HepG2 (cell line): ENCODE results near the gene CDC42BPG. TPM values are rescaled to one million over a fixed set of nuclear protein-coding genes. Genes with fewer than 3 reads are reported as not detected.
A peak's percentile ranks its signal among the peaks of the same experiment; 100 is the strongest.

Experiments used
- ELF4 ChIP-seq: sonication (generic); formaldehyde crosslinking; IDR thresholded peaks from 2 replicates; pipeline ENCODE4 v1.5.0; 2020; ENCODE audit warnings: missing genetic modification reagents, mild to moderate bottlenecking, moderate library complexity, borderline replicate concordance
- FOXO1 ChIP-seq: sonication (generic); formaldehyde crosslinking; IDR thresholded peaks from 2 replicates; pipeline ENCODE4 v1.4.0; 2020; ENCODE audit warnings: missing genetic modification reagents
- HIC2 ChIP-seq: sonication (generic); formaldehyde crosslinking; IDR thresholded peaks from 2 replicates; pipeline ENCODE4 v1.9.0; 2022; ENCODE audit warnings: low read depth, missing genetic modification reagents
- IKZF4 ChIP-seq: sonication (generic); formaldehyde crosslinking; IDR thresholded peaks from 2 replicates; pipeline ENCODE4 v1.5.1; 2020; ENCODE audit warnings: borderline replicate concordance, mild to moderate bottlenecking, low read depth, missing genetic modification reagents; ENCODE audit errors: not compliant biosample characterization
- MBD4 ChIP-seq: IDR thresholded peaks from 2 replicates; pipeline ENCODE4 v1.6.1; 2012; ENCODE audit warnings: low read length, inconsistent platforms, borderline replicate concordance
- MYPOP ChIP-seq: sonication (generic); formaldehyde crosslinking; IDR thresholded peaks from 2 replicates; pipeline ENCODE4 v1.8.1; 2023; ENCODE audit warnings: mild to moderate bottlenecking, moderate library complexity, missing genetic modification reagents
- NR0B2 ChIP-seq: sonication (generic); formaldehyde crosslinking; IDR thresholded peaks from 2 replicates; pipeline ENCODE4 v1.4.0; 2020; ENCODE audit warnings: mild to moderate bottlenecking, missing genetic modification reagents
- PITX1 ChIP-seq: sonication (generic); formaldehyde crosslinking; IDR thresholded peaks from 2 replicates; pipeline ENCODE4 v1.5.1; 2020; ENCODE audit warnings: mild to moderate bottlenecking, missing genetic modification reagents
- RAD21 ChIP-seq: fragments of 450-650 bp; formaldehyde crosslinking; IDR thresholded peaks from 2 replicates; pipeline ENCODE4 v1.5.0; 2020; ENCODE audit warnings: mild to moderate bottlenecking
- ZNF615 ChIP-seq: sonication (generic); formaldehyde crosslinking; IDR thresholded peaks from 2 replicates; pipeline ENCODE4 v1.5.0; 2020; ENCODE audit warnings: mild to moderate bottlenecking, missing genetic modification reagents, borderline replicate concordance
- ZNF687 ChIP-seq: sonication (generic); formaldehyde crosslinking; IDR thresholded peaks from 2 replicates; pipeline ENCODE4 v1.5.1; 2020; ENCODE audit warnings: mild to moderate bottlenecking, missing genetic modification reagents, moderate library complexity
- ZNF883 ChIP-seq: sonication (generic); formaldehyde crosslinking; IDR thresholded peaks from 2 replicates; pipeline ENCODE4 v1.5.1; 2020; ENCODE audit warnings: mild to moderate bottlenecking, missing genetic modification reagents; ENCODE audit errors: not compliant biosample characterization
- polyA plus RNA-seq, 8 experiments: library from polyadenylated mRNA; depleted of rRNA in 3 of 8; stranded (reverse) in 7 of 8; unstranded in 1 of 8; fragments of >200 nt; fragmentation: Illumina TruSeq in 4 of 8; extraction: Trizol in 4 of 8; gene quantifications; 2 replicates each; pipeline versions ENCODE4 v1.2.1 to v1.2.3, GENCODE V29; 2011 to 2016; ENCODE audit warnings: low read depth in 4 of 8, missing spikeins in 1 of 8, mixed read lengths in 1 of 8; ENCODE audit not compliant: insufficient read depth in 1 of 8
- total RNA-seq, 5 experiments: library from RNA; depleted of rRNA; stranded (reverse); fragments of >200 nt; fragmentation: Illumina TruSeq; extraction: Trizol; gene quantifications; 2 replicates each; pipeline ENCODE4 v1.2.3, GENCODE V29; 2016; ENCODE audit warnings: low read depth in 1 of 5
- TF ChIP-seq, protein P1 (sequence below): IDR thresholded peaks from 2 replicates; pipeline ENCODE4 v1.6.1; 2016; ENCODE audit warnings: control low read depth
- TF ChIP-seq, protein P2 (sequence below): fragments of 450-650 bp; IDR thresholded peaks from 2 replicates; pipeline ENCODE4 v1.6.1; 2016
- TF ChIP-seq, protein P3 (sequence below): sonication (generic); formaldehyde crosslinking; IDR thresholded peaks from 2 replicates; pipeline ENCODE4 v1.4.0; 2020; ENCODE audit warnings: missing genetic modification reagents

Gene CDC42BPG
- total and polyA plus RNA-seq, 2 of the 13 experiments (the other 11 are each of a cell fraction or from before 2014, with no cell fraction given) = 0.55 to 1.4 TPM

DNA sequence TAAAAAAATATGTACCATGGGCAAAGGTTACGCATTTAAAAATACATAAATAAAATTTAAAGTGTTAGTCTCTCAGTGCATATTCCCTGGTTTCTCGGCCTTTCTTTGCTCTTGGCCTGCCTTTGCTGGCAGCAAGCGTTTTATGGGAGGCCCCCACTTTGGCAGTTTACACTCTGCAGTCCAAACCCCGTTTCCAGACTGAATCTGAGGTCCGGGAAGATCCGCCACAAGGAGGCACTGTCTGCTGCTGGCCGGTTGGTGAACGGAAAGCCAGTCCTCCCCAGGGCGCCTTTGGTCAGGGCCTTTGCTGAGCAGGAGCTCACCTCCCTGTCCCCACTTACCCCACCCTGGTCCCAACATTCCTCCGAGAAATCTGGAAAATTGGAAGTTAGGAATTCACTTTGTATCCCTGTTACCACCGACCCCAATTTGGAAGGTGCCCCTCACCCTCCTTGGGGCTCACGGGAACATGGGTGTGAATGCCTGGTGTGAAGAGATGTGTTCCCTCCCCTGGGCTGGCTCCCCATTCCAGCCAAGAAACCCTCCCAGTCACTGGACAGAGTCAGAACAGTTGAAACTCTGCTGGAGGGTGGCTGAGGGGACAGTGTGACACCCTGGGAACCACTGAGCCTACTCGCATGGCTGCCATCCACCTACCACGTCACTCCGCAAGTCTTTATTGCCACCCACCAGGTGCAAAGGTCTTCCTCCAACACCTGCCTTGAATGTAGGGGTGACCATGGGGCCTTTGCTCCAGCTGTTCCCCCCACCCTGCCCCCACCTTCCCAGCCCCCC is 56.7 kb downstream of the CDC42BPG start (continued):
- TF ChIP-seq MYPOP (CRISPR knock-in tag) = no peak
- no peak for TF ChIP-seq ELF4
- peak; percentile 49 for TF ChIP-seq ZNF883
- TF ChIP-seq, protein P1, sequence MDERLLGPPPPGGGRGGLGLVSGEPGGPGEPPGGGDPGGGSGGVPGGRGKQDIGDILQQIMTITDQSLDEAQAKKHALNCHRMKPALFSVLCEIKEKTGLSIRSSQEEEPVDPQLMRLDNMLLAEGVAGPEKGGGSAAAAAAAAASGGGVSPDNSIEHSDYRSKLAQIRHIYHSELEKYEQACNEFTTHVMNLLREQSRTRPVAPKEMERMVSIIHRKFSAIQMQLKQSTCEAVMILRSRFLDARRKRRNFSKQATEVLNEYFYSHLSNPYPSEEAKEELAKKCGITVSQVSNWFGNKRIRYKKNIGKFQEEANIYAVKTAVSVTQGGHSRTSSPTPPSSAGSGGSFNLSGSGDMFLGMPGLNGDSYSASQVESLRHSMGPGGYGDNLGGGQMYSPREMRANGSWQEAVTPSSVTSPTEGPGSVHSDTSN = no peak
- TF ChIP-seq HIC2 = no peak
- TF ChIP-seq FOXO1 (CRISPR knock-in tag) = no peak
- TF ChIP-seq ZNF687 (CRISPR knock-in tag) = 0 out of 2 replicates have a peak, but pooled peaks have one; percentile 27
- TF ChIP-seq, protein P2, sequence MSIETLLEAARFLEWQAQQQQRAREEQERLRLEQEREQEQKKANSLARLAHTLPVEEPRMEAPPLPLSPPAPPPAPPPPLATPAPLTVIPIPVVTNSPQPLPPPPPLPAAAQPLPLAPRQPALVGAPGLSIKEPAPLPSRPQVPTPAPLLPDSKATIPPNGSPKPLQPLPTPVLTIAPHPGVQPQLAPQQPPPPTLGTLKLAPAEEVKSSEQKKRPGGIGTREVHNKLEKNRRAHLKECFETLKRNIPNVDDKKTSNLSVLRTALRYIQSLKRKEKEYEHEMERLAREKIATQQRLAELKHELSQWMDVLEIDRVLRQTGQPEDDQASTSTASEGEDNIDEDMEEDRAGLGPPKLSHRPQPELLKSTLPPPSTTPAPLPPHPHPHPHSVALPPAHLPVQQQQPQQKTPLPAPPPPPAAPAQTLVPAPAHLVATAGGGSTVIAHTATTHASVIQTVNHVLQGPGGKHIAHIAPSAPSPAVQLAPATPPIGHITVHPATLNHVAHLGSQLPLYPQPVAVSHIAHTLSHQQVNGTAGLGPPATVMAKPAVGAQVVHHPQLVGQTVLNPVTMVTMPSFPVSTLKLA = no peak
- TF ChIP-seq, protein P3, sequence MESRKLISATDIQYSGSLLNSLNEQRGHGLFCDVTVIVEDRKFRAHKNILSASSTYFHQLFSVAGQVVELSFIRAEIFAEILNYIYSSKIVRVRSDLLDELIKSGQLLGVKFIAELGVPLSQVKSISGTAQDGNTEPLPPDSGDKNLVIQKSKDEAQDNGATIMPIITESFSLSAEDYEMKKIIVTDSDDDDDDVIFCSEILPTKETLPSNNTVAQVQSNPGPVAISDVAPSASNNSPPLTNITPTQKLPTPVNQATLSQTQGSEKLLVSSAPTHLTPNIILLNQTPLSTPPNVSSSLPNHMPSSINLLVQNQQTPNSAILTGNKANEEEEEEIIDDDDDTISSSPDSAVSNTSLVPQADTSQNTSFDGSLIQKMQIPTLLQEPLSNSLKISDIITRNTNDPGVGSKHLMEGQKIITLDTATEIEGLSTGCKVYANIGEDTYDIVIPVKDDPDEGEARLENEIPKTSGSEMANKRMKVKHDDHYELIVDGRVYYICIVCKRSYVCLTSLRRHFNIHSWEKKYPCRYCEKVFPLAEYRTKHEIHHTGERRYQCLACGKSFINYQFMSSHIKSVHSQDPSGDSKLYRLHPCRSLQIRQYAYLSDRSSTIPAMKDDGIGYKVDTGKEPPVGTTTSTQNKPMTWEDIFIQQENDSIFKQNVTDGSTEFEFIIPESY (CRISPR knock-in tag) = no peak
- no peak for TF ChIP-seq ZNF615 (CRISPR knock-in tag)
- no peak for TF ChIP-seq NR0B2 (CRISPR knock-in tag)
- 0 out of 2 replicates have a peak, but pooled peaks have one; percentile 29 for TF ChIP-seq PITX1 (CRISPR knock-in tag)
- peak; percentile 78 for TF ChIP-seq RAD21 (CRISPR knock-in tag)
- no peak for TF ChIP-seq IKZF4
- no peak for TF ChIP-seq MBD4
